HG02970 (cell line): ENCODE results near the gene MAPKAP1.

Experiments used
- ATAC-seq: cut with Tn5 transposase; IDR thresholded peaks from one replicate; pipeline ENCODE4 v1.9.1; 2021; ENCODE audit warnings: mild to moderate bottlenecking, moderate library complexity, moderate number of reproducible peaks; ENCODE audit not compliant: unreplicated experiment, low FRiP score

MAPKAP1 gene

DNA sequence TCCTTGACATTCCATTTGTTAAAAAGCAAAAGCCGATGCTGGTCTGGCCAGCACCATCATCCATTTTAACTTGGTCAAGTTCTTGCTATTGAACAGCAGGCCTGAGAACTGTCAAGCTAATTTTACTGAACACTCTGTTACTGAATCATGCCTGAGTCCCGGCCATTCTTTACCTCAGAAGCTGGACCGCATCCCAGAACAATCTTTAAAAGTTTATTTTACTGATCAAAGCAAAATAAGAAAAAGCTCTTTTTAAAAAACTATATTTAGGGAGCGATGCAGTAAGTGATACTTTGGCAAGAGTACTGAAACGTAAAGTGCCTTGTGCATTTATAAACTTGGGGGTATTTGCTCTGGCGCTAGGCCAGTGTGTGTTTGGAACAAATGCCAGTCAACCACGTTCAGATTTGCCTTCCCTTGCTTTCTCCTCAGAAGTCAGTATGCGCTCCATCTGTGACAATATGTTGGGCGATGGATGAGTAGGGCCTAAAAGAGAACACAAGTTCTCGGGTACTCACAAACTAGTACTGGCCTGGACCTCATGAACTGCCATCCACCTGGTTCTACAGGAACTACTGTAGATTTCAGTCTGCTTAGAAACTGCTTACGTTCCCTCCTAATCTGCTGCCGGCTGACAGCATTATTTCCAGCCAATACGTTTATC is 161.9 kb downstream of the MAPKAP1 start:
- no peak for ATAC-seq

DNA sequence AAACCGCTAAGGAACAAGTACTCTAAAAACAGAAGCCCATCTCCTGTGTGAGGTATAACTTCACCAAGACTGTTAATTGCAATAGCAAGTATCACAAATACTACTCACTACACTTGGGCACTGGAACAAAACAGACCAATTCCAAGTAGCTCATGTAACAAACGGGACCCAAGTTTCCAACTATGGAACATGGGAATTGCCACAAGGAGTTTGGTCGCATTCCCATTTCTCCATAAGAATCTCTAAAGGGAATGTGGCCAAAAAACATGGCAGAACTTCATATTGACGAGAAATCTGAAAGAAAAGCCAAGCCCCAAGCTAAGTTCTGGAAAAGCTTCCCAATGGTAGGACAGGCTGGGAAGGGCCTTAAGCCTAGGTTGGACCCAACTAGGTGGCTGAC is 162.5 kb downstream of the MAPKAP1 start:
- ATAC-seq = no peak

DNA sequence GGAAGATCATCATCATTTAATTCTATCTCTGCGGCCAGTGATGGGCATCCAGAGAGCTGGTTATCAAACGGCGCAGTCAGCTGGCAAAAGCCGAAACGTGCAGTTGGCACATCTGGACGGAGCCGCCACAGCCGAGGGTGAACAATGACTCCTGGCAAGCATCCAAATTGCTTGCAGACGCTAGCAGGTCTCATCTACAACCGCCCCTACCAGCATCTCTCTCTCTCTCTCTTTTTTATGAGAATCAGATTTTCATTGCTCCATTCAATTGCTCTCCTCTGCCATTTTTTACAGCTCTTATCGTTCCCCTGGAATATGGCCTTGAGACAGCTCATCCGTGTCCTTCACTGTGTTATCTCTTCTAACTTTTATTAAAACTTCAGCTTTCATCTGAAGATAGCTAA is 165.2 kb downstream of the MAPKAP1 start:
- no peak for ATAC-seq

DNA sequence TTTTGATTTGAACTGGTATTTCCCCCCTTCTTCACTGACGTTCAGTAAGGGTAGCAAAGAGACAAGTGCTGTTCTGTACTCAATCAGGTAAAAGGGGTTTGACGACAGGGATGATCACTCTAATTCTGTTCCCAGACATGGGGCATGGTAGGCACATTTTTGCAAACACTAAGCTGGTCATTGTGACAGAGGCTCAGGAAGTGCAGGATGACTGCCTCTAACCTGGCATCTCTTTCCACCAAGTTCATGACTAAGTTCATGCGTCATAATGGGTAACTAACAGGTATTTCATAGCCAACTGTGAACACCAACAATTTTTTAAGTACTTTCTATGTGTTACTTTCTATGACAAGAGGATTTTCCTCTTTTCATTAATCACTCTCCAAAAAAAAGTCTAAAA is 166.5 kb downstream of the MAPKAP1 start:
- no peak for ATAC-seq

DNA sequence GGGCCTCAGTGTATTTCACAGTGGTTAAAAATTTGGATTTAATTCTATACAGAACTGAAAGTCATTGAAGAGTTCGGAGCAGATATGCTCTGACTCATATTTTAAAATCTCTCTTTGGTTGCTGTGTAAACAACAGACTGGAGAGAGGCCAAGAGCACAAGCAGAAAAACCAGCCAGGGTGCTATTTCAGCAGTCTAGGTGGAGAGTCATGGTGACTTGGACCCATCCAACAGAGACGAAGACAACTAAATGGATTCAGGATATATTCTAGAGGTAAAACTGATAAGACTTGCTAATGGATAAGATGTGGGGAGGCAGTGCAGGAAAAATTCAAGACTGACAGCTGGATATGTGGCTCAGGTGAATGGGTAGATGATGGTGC is 168.9 kb downstream of the MAPKAP1 start:
- no peak for ATAC-seq

DNA sequence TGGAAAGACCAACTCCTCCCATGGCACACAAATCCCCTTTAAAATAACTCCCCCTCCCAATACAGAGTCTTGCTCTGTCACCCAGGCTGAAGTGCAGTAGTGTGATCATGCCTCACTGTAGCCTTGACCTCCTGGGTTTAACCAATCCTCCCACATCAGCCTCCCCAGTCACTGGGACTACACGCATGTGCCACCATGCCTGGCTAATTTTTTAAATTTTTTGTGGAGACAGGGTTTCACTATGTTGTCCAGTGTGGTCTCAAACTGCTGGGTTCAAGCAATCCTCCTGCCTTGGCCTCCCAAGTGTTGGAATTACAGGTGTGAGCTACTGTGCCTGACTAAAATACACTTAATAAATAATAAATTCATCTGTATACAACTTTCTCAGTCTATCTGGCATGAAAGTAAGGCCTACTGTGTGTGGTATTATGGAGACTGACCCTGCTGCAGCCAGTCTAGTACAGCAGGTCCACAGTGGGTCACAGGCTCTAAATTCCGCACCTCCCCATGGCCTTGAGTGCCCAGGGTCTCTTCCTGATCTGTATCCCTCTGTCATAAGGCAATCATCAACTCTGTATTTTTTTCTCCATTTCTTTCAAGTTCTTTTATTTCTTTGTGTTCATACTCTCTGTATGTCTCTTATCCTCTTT is 169.4 kb downstream of the MAPKAP1 start:
- ATAC-seq = no peak

DNA sequence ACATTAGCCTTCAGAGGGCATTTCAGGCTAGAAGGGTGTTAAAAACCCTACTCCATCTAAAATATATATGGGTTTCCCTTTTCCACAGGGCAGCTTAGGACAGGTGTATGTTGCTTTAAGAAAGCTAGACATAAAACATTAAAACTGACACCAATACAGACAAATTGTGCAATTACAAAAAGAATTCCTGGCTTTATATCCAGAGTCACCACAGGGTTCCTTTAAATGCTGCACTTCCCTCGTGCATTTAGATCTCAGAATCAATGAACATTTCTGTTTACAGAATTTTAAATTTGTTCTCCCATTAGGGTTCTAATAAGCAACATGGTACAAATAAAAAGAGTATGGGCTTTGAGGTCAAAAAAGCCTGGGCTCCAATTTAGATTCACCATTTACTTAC is 170.2 kb downstream of the MAPKAP1 start:
- ATAC-seq = no peak

DNA sequence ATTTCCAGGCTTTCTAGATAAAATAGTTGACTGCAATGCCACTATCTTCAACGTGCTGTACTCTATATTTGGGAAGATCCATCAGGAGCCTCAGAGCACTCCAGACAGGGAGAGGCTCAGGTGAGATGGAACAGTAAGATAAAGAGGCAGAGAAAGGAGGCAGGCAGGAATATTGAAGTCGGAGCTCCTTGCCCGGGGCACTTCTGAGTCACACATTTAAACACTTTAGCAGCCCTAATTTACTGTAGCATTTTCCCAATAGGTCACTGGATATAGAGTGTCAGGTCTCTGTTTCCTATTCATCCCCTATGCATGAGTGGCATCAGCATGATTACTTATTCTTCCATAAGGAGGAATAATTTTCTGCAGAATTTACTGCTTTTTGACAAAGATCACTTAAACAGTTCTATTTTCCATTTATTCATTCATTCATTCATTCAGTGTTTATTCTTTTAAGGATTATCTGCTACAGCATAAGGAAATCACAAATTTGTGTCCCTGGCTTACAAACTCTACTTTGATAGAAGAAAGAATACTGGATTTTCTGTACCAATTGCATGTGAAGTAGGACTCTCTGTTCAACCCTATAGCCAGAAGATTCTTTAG is 170.7 kb downstream of the MAPKAP1 start:
- no peak for ATAC-seq

DNA sequence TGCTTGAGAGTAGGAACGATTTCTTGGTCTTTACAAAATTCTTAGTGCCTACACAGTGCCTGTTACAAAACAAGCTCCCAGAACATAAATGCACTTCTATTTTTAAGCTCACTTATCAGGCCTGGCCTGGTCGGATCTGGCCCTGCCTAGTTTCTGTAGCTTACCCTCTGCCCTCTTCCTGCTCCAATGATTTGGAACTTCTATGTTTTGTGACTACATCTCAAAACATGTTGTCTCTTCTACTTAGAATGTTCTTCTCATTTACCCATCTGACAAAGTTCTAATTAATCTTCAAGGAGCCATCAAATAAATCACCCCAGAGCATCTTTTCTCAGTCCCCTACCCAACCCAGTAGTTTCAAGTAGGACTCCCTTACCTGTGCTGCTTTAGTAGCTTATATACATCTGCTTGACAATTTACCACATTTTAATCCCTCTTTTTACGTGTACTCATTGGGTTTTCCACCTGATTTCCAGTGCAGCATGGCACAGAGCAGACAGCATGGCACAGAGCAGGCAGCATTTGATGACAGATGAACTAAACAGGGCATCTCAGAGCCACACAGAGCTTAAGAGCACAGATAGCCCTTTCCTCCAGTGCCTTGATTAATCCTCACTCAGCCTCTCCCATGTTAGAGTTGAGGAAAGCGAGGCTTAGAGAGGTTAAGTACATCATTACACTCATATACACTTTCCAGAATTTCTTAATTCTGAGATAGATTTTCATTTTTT is 171.9 kb downstream of the MAPKAP1 start:
- no peak for ATAC-seq

DNA sequence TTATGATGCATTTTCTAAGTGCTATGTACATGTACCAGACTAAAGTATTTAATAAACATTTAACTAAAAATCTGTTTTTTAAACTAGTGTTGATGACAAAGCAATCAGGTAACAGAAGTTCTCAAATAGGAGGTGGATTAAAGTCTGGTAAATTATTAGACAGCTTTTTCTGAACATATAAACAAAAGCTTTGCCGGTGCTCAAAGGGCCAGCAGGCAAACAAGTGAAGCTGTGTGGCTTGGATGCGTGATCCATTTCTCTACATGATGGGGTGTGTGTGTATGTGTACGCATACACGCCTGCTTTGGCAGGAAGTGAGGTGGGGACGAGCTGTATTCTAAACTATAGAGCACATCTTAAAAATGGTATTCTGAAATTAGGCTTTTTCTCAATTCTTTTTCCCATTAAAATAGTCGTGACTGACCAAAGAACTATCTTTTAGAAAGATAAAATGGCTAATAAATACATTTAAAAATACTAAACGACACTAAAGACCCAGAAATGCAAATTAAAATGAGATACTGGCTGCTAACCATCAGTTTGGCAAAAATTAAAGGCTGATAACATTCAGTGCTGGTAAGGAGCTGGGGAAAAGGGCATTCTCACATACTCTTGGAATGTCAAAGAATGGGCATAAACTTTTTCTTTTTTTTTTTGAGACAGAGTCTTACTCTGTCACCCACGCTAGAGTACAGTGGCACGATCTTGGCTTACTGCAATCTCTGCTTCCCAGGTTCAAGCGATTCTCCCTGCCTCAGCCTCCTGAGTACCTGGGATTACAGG is 174.0 kb downstream of the MAPKAP1 start:
- ATAC-seq = no peak

DNA sequence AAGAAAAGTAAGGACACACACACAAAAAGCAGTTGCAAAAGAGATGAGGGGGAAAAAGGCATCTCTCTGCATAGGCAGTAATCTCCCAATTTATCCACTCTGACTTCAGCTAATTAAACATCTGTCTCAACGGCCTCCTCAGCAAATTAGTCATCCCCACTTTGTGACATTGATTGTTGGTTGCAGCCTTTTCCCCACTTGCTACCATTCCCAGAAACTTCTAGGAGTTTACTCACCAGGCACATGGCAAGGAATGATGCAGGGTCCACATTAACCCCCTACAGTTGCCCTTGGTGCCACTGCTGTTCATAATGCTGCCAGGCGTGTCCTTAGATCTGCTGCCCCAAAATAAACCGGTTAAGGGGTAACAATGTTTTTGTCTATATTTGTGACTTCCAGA is 174.6 kb downstream of the MAPKAP1 start:
- ATAC-seq = no peak

DNA sequence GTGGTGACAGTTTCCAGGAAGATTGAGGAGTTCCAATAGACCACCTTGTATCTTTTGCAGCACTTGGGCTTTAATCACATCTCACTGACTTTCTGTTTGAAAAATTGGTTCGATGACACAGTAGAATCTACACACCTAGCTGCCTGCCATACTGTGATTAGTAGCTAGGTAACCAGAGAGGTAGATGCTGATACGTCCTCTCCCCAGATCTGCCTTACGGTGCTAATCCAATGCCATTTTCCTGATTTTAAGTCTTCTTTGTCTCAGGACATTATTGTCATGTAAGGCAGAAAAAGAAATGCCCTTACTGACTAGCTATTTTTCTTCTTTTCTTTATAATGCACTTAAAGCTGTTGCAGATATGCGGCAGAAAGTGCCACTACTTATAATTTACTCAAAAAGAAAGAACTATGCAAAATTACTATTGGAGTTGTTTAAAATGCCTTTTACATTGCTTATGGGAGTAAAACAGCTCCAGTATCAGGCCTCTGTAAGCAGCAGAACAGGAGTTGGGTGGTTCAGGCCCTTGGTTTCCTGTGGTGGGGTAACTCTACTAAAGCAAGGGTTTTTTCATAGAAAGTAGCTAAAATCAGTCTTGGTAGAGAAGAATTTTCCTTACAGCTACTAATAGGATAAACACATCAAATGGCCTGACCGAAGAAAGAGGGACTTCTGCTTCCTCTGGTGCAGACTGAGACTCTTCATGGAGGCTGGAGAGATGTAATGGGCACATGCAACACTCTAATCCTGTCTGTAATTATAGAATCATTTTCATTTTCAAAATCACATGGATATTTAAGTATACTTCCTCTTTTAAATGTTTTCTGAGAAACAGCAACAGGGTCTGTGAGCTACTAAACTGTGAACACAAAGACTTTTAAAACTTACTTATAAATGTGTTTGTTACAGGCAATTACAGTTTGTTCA is 177.2 kb downstream of the MAPKAP1 start:
- no peak for ATAC-seq

DNA sequence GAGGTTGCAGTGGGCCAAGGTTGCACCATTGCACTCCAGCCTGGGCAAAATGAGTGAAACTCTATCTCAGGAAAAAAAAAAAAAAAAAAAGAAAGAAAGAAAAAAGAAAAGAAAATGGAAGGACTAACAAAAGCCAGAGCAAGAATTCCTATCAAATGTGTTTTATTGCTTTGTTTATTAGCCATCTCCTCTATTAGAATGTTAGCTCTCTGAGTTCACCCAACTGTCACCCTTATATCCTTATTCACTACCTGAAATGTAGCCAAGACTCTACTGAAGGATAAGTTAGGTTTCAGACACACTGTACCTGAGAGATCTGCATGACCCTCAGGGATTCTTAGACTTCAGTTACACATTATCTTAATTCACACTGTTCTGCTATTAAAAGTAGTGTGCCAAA is 177.9 kb downstream of the MAPKAP1 start:
- ATAC-seq = no peak

DNA sequence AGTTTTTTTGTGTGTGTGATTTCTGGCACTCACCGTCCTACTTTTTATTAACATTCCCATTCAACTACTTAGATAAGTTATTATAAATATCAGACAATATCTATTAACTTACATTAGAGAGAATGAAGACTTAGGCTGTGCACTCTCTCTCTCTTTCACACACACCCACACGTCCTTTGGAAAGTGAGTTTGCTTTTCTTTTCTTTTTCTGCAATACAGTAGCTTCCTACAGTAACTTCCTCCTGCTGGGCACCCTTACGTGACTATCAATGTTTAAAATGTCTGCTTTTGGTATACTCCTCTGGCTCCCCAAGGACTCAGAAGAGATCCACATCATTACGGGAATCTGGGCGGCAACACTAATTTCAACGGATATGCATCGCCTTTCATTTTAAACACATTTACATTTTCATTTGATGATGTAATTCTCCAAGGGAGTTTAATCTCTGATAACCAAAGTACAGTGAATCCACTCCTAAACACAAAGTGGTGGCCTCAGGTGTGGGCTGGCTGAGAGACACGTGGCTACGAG is 179.5 kb downstream of the MAPKAP1 start:
- no peak for ATAC-seq

DNA sequence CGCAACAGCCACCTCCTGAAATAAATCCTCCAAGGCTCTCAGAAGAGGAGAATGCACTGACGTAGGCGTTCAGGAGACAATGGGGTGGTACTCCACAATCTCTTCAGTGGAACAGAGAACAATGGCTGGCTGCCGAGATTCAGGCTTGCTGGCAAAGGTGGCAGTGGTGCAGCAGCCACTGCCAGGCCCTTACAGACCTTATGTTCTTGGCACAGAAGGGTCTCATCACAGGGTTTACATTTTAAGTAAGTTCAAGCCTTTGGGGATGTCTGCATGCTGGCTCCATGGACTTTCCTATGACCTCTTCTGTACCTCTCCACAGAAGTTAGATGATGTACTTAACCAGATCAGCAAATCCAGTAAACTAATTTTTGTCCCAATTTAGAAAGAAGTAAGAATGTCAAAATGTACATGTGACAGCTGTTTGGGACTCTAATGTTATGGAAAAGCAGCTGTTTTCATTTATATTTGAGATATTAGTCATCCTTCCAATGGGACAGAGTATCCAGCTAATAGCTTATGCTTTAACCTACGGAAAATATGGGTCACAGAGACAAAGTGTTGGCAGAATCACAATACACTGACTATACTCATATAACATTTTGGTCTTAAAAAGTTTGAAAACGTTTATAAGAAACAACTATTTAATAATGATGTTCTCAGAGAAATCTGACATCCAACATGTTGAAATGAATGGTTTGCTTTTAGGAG is 180.9 kb downstream of the MAPKAP1 start:
- no peak for ATAC-seq

DNA sequence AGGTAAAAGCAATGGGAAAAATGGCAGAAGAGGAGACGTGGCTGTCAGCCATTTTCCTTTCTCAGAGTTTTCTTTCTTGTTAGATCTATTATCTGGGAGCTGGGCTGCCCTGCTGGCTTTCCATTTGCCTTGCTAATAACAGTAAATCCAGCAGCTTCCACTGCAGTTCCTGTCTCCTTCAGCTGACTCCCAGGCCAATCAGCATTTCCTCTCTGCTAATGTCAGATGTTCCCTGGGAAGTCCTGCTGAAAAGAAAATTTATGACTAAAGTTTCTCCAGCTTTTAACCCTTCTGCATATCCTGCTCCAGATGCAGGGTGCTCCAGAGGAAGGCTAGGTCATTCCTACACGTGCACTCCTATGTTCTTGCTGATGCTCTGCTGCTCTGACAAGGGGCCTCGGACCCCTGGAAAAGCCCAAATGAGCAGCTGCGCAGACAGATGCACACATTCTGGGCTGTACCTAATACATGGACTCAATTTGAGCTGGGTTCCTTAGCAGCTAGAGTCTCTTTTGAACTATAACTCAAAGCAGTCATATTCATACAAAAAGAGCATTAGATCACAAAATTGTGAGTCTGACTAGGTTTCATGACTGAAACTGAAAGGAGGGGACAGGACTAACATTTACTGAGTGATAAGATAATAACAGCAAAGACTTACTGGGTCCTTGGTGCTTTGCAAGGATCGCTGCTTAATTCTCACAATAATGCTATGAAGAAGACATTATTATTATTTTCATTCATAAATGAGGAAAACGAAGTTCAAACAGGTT is 182.2 kb downstream of the MAPKAP1 start:
- ATAC-seq = no peak

DNA sequence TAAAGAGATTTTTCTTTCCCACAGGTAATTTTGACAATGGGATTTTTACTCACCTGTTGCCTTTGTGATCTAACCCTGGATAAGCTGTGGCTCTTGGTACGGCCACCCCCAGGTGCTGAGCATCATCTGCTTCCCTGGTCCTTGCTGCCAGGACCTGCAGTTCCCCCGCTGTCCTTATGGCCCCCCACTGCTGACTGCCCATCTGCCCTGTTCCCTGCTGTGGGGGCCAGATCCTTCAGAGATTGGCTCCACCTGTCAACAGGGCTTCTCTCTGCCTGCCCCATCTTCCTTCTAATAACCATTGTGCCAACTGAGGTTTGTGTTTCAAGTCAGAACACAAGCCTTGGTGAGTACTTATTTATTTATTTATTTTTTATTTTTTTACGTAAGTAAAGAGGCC is 183.3 kb downstream of the MAPKAP1 start:
- ATAC-seq = no peak

DNA sequence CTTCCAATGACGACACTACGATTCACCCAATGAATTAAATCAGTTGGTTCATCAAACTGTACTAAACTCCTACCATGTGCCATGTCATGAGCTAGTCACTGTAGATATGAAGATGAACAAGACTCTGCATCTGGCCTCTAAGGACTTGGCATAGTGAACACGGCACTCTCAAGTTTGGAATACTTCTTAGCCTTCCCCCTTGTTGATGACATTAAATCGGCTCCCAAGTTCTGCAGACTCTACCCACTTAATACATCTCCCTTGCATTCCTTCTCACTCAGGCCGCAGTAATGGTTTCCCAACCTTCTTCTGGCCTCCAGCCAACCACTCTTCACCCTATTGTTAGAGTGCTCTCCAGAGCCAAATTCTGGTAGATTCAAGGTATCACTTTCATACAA is 184.7 kb downstream of the MAPKAP1 start:
- no peak for ATAC-seq
